ENCODE results near the gene ELP4.

DNA sequence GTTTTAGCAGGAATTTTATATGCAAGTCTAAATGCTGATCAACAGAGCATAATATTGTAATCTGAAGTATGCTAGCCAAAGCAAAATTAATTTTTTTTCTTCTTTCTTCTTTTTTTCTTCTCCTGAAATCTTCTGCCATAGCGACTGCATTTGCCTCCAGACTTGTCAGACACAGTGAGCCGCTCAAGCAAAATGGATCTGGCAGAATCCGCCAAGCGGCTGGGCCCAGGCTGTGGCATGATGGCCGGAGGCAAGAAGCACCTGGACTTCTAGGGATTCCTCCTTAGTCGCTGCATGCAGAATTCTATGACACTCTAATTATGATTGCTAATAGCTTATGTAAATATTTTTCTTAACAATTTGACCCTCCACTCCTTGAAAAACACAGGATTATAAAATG is 273.7 kb downstream of the ELP4 start:
- TF ChIP-seq, protein P1, sequence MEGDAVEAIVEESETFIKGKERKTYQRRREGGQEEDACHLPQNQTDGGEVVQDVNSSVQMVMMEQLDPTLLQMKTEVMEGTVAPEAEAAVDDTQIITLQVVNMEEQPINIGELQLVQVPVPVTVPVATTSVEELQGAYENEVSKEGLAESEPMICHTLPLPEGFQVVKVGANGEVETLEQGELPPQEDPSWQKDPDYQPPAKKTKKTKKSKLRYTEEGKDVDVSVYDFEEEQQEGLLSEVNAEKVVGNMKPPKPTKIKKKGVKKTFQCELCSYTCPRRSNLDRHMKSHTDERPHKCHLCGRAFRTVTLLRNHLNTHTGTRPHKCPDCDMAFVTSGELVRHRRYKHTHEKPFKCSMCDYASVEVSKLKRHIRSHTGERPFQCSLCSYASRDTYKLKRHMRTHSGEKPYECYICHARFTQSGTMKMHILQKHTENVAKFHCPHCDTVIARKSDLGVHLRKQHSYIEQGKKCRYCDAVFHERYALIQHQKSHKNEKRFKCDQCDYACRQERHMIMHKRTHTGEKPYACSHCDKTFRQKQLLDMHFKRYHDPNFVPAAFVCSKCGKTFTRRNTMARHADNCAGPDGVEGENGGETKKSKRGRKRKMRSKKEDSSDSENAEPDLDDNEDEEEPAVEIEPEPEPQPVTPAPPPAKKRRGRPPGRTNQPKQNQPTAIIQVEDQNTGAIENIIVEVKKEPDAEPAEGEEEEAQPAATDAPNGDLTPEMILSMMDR (IDR thresholded peaks at IDR 0.05): no peak
- TF ChIP-seq EP300 (IDR thresholded peaks at IDR 0.05): no peak
- TF ChIP-seq POLR2AphosphoS5 (IDR thresholded peaks at IDR 0.05): no peak
- no peak for TF ChIP-seq POLR2A (IDR thresholded peaks at IDR 0.05)
